HG03571 (cell line): ENCODE results near the gene GIGYF1.
"Not testable (repeated sequence)": the region's sequence is repeated elsewhere in the genome, so short reads cannot be mapped to it uniquely, and the experiment has no call there.

ENCODE experiments used
- ATAC-seq: cut with Tn5 transposase; IDR thresholded peaks from one replicate; pipeline ENCODE4 v1.9.1; 2021; ENCODE audit not compliant: unreplicated experiment

GIGYF1 gene

DNA sequence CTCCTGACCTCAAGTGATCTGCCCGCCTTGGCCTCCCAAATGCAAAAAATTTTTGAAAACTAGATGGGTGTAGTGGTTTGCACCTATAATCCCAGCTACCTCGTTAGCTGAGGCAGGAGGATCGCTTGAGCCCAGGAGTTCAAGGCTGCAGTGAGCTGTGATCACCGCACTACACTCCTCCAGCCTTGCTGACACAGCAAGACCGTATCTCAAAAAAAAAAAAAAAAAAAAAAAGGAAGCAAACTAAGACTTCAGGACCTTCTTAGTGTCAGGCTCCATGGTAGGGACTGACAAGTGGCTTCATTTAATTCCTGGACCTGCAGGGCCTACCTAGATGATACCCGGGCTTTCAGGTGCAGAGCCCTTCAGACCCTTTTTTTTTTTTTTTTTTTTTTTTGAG lies 14.3 kb upstream of the GIGYF1 start:
- ATAC-seq: no peak

- no peak for ATAC-seq
Measured at GRCh38 chr7:100706672-100707311, 12.7 kb upstream of the GIGYF1 start.

DNA sequence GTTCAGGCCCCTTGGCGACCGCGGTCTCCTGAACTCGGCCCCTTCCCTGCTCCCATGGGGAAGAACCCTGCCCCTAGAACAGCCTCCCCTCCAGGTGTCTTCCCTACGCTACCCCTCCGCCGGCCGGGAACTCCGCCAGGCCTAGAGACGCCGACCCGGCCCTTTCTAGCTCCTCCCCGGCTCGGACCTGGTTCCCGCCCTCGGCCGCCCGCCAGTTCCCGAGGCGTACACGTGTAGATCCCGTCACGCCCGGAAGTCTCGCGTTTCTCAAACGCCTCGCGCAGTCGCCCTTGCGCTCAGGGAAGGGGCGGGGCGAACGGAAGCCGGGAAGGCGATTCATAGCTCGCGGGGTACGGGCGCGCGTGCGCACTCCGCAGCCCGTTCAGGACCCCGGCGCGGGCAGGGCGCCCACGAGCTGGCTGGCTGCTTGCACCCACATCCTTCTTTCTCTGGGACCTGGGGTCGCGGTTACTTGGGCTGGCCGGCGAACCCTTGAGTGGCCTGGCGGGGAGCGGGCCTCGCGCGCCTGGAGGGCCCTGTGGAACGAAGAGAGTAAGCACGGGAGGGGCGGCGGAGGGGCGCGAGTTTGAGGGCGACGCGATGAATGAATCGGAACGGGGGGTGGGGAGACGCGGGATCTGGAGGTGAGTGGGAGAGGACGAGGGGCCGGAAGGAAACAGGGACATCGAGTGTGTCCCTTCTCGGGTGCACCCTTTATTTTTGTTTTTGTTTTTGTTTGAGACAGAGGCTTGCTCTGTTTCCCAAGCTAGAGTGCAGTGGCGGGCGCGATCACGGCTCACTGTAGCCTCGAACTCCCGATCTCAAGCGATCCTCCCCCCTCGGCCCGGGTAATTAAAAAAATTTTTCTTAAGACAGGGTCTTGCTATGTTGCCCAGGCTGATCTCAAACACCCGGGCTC lies 12.0 kb upstream of the GIGYF1 start, which contains the start of gene POP7:
Gene POP7, plus strand, starts transcription at position 369 of the 919 bp plus-strand sequence. CDS start 710 bp downstream, outside the sequence.
- ATAC-seq: peak; percentile 85

DNA sequence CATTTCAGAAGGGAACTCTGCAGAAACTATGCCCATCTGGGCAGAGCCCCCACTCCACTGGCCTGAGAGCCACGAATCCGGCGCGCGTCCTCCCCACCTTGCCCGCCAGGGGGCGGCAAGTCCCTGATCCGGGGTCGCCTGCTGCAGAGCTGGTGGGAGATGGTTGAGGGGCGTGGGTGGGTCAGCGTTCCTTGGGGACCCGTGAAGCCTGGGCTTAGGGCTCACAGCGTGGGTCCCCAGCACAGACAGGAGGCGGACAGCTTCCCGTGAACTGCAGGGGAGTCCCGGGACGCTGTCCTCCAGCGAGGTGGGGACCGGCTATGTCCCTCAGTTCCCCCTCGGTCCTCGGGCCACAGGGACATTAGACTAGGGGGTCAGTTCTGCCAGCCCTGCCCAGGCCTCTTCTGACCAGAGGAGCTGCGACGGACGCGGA lies 11.3 kb upstream of the GIGYF1 start:
- ATAC-seq: peak; percentile 63

DNA sequence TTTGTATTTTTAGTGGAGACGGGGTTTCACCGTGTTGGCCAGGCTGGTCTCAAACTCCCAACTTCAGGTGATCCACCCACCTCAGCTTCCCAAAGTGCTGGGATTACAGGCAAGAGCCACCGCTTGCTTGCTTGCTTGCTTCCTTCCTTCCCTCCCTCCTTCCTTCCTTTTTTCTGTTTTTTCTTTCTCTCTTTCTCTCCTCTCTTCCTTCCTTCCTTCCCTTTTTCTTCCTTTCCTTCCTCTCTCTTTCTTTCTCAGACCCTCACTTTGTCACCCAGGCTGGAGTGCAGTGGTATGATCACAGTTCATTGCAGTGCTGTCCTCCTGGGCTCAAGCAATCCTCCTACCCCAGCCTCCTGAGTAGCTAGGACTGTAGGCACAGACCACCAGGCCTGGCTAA lies 7.0 kb upstream of the GIGYF1 start:
- ATAC-seq: not testable (repeated sequence)

DNA sequence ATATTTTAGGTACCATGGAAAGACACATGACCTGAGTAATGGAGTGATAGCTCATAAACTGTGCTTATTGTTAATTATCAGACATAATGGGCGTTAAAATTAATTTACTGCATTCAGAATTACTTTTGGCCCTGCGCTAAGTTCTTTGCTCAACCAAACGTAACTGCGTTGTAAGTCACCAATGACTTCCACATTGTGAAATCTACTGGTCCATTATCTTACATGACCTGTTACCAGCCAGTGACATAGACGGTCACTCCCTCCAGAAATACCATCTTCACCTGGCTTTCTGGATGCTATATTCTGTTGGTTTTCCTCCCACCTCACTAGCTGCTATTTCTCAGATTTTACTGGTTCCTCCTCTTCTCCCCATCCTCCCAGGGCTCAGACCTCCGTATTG lies 5.0 kb upstream of the GIGYF1 start:
- no peak for ATAC-seq

DNA sequence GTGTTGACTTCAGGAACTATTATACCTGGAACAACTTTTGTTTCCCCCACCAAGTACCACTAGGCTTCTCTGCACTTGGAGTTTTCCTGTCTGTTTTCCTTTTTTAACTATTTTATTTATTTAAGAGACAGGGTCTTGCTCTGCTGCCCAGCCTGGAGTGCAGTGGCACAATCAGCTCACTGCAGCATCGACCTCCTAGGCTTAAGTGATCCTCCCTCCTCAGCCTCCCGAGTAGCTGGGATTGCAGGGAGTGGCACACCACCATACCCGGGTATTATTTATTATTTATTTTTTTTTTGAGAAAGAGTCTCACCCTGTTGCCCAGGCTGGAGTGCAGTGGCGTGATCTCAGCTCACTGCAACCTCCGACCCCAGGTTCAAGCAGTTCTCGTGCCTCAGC lies 2.1 kb upstream of the GIGYF1 start:
- ATAC-seq: no peak

GRCh38 chr7:100693312-100694097 lies 545 bp downstream of the GIGYF1 start:
- peak; percentile 16 for ATAC-seq

- ATAC-seq: no peak
Measured at GRCh38 chr7:100692578-100692961, 1.5 kb downstream of the GIGYF1 start.

DNA sequence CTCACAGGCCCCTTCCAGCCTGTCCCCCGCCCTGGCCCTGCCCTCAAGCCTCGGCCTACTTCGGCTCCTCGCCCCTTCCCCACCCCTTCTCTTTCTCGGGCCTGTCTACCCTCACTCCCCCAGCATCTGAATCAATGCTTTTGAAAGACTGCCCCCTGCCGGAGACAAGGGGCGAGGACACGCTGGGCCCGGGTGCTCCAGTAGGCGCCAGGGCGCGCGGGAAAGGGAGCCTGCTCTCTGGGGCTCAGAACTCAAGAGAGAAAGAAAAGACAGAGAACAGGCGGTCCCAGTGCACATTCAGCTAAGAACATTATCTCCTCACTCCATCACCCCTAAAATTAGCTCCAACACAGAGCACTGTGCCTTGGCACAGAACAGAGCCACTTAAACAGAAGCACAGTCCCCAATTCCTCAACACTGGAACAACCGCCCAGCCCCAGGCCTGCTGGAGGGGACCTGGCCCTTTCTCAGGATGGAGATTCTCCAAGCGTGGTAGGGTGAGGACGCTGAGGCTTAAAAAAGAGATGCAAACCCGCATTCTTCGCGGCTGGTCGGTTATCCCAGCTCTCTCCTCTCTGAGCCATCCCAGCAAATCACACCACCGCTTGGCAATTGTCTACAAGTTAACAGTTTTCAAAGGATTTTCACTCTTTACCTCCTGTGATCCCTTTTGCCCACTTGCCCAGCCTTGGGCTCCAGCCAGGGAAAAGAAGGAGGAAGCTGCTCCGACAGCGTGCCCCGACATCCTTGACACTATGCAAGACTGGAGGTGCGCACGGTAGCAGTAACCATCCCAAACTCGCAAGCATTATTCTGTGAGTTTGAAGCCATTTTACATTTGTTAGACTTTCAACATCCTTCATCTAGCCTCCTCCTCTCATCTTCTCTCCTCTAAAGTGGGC lies 2.1 kb downstream of the GIGYF1 start:
- no peak for ATAC-seq

- ATAC-seq: no peak
Measured at GRCh38 chr7:100689230-100690135, 4.6 kb downstream of the GIGYF1 start.

DNA sequence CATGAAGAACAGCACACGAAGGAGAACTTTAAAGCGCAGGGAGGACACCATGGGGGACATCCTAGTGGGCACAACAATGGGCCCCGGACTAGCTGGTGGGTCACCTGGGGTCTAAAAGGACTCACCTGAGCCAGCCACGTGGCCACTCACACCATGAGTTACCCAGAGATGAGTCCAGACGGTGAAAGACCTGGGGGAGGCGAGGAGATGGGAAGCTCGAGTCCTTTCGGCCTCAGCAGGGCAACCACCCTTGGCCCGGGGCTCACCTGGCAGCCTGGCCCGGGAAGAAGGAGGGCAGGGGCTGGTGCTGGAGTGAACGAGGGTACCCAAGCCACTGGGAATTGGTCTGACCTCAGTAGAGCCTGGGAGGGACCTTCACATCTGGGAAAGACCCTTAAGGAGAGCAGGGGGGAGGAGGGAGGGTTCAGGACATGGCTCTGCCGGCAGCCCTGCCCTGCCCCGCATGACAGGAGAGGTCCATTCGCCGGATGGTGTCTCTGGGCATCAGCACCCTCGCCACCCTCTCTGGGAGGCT lies 5.7 kb downstream of the GIGYF1 start:
- no peak for ATAC-seq

DNA sequence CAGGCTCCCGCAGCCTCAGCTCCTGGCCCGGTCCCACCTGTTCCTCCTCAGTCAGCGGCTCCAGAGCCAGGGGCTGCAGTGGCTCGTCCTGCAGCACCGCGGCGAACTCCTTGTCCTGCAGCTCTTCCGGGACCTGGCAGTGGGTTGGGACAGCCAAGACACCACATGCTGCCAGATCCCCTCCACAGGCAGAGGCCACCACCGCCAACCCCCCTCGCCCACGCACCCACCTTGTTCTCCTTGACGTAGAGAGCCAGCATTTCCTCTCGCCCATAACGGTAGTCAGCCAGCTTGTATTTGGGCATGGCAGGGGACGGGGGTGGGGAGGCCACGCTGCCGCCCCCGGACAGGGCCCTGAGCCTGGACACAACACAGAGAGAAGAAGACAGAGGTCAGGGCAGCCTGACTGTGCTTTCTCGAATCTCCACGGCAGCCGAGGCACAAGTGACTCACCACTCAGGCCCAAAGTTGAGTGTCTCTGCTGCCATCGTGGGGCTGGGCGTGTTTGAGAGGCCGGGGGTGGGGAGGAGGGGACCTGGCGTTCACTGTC lies 6.2 kb downstream of the GIGYF1 start:
- ATAC-seq: no peak

DNA sequence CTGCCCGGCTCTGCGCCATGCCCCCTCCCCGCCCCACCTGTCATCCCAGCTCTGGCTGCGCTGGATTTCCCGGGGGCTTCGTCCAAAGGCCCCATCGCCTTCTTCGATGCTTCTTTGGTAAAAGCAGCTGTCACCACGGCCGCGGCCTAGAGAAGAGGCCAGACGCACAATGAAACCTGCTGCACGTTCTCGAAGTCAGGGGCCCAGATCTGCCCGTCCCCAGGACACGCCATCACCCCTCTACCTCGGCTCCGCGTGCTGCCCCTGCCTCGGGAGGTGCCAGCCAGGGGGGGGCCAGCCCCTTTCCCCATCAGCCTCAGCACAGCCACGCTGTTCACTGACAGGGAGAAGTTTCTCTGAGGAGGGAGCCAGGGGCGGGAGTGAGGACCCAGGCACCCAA lies 6.8 kb downstream of the GIGYF1 start:
- no peak for ATAC-seq

GRCh38 chr7:100686822-100687211 lies 7.2 kb downstream of the GIGYF1 start:
- no peak for ATAC-seq

DNA sequence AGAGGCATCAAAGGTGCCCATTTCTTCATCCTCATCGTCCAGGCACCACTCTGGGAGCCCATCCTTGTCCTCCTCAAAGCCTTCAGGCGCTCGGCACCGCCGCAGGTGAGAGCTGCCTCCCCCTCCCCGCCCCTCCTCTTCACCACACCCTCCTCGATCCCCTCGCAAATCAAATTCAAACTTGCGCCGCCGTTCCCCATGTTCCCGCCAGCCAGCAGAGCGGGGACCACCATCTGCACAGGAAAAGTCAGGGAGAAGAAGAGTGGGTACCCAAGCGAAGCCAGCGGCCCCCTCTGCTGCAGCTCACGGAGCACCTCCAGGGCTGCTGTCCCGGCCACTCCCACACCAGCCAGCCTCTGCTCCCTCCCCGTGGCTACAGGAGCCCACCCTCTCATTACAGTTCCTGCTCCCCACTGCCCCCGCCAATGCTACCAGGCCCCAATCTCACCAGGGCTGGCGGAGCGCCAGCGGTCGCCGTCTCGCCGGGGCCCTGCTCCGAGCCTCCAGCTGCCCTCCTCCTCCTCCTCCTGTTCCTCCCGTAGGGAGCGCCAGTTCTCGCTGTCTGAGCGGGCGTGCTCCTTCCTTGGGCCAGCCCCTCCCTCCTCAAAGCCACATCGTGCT lies 7.7 kb downstream of the GIGYF1 start:
- no peak for ATAC-seq

DNA sequence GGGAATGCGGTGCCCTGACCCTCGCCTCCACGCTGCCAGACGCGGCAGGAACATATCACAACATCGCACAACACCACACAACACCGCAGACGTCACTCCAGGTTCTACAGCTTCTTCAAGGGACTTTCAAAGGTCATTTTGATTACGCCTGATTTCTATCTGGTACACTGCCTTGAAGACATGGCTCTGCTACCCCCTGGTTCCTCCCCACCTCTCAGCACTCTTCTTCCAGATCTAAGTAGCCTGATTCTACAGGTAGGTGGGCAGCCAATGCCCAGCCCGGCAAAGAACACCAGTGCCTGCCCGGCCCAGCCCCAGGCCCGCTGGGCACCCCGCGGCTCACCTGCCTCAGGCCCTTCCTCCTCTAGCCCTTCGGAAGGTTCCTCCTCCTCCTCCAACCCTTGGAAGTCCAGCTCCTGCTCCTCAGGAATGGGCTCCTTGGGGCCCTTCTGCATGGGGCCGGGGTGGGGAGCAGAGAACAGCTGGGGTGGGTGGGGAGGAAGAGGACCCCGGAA lies 8.4 kb downstream of the GIGYF1 start:
- no peak for ATAC-seq

GRCh38 chr7:100685049-100685605 lies 8.9 kb downstream of the GIGYF1 start:
- no peak for ATAC-seq
